Breast epithelium (tissue), 3 donors: ENCODE data around the gene PAIP2B.

ENCODE experiments used
- CTCF ChIP-seq, 3 donors: fragments of 450-650 bp; IDR thresholded peaks; one replicate each; pipeline ENCODE4 v1.5.1; 2016 to 2017; ENCODE audit warnings: antibody characterized with exemption in 3 of 3, mild to moderate bottlenecking in 3 of 3, moderate library complexity in 3 of 3
- POLR2A ChIP-seq: fragments of 450-650 bp; IDR thresholded peaks from one replicate; pipeline ENCODE4 v1.6.1; 2016; ENCODE audit warnings: antibody characterized with exemption, mild to moderate bottlenecking, moderate library complexity

GRCh38 chr2:71136174-71136573, 90.7 kb downstream of the PAIP2B start:
- TF ChIP-seq POLR2A (no peak), CTCF (IDR thresholded peaks at IDR 0.05) (no peak)
